Activated naive CD4-positive, alpha-beta T cell treated with anti-CD3 and anti-CD28 coated beads, Interleukin-2, amount 50 U/mL, for 24 hours (primary cell): ENCODE measurements around the gene NOTO.

Source experiments
- H3K27ac Mint-ChIP-seq: one replicate; pipeline ENCODE4 v1.8.0; 2021; ENCODE audit warnings: mild to moderate bottlenecking, mixed read lengths
- H3K27me3 Mint-ChIP-seq: one replicate; pipeline ENCODE4 v1.8.0; 2021; ENCODE audit warnings: mixed read lengths
- H3K36me3 Mint-ChIP-seq: one replicate; pipeline ENCODE4 v1.8.0; 2021; ENCODE audit warnings: mixed read lengths
- H3K4me1 Mint-ChIP-seq: one replicate; pipeline ENCODE4 v1.8.0; 2021; ENCODE audit warnings: mixed read lengths
- H3K4me3 Mint-ChIP-seq: one replicate; pipeline ENCODE4 v1.8.0; 2021; ENCODE audit warnings: mild to moderate bottlenecking, mixed read lengths
- H3K9me3 Mint-ChIP-seq: one replicate; pipeline ENCODE4 v1.8.0; 2021; ENCODE audit warnings: mixed read lengths

The NOTO gene

GRCh38 chr2:73239776-73240175 is 37.4 kb downstream of the NOTO start:
- H3K27ac Mint-ChIP-seq, result no peak overlapping the region

DNA sequence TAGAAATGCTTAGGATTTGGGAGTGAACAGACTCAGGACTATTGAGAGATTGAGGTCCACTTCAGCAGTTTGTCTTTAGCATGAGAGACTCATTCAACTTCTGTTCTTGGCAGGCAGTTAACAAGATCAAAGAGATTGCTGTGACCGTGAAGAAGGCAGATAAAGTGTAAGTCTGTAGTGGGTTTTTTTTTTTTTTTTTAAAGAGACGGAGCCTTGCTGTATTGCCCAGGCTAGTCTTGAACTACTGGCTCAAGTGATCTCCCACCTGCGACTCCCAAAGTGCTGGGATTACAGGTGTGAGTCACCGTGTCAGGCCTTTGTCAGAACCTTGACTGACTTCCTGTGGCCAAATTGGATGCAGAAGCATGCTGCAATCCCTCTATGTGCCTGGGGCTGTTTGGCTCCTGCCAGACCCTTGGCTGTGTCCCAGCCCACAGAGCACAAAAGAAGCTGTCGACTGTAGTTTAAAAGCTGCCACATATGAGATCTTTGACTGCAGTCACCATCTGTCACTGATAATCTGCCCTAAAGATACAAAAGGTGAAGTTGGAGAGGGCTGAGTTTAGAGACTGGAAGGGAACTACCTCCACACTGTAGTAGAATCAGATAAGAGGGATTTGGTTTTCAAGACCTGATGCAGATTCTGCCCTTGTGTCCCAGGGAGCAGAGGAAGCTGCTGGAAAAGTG is 41.7 kb downstream of the NOTO start:
- Mint-ChIP-seq H3K36me3 (peaks cover 11% of the 10 kb centered on the region), H3K4me3 (no peak overlapping the region), H3K4me1 (peaks cover 23% of the 10 kb centered on the region), H3K27me3 (no peaks in the 10 kb centered on the region), H3K27ac (peak overlapping the region; percentile 8), H3K9me3 (no peaks in the 10 kb centered on the region)

More at GRCh38 chr2:73239776-73240175, 37.4 kb downstream of the NOTO start:
- peaks cover 41% of the 10 kb centered on the region for H3K4me1 Mint-ChIP-seq
- no peaks in the 10 kb centered on the region for H3K9me3 Mint-ChIP-seq
- peaks cover 14% of the 10 kb centered on the region for H3K36me3 Mint-ChIP-seq
- H3K4me3 Mint-ChIP-seq, result no peak overlapping the region
- H3K27me3 Mint-ChIP-seq, result no peaks in the 10 kb centered on the region

DNA sequence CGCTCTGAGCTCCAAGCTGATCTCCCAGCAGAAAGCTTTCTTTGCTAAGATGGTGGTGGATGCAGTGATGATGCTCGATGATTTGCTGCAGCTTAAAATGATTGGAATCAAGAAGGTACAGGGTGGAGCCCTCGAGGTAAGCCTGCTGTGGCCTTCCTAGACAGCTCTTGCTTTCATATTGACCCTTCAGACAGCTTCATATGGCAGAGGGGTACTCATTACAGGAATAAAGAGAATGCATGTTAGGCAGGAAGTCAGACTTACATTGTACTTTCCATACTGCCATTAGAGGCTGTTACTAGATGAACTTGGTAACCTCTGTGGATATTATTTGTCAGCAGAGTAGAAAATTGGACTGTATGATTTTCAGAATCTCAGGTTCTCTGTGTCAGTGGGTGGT is 42.2 kb downstream of the NOTO start:
- H3K27me3 Mint-ChIP-seq, result no peaks in the 10 kb centered on the region
- peaks cover 17% of the 10 kb centered on the region for H3K4me1 Mint-ChIP-seq
- no peaks in the 10 kb centered on the region for H3K9me3 Mint-ChIP-seq
- H3K36me3 Mint-ChIP-seq, result peaks cover 13% of the 10 kb centered on the region
- no peak overlapping the region for H3K27ac Mint-ChIP-seq
- H3K4me3 Mint-ChIP-seq, result no peak overlapping the region

DNA sequence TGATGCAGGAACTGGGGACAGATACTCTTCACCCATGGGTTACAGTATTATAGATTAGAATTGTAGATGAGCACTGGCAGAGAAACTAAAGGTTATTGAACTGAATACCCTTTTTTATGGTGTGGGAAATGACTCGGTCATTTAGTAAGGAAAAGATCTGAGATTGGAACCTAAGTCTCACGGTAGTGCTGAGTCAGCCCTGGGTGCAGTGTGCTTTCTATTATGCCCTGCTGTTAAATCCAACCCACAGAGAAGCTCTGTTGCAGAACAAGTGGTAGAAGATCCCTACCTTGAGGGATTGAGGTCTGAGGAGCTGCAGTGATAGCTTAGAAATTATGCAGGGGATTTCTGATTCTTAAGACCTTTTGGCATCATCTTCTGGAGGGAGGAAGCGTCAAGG is 44.5 kb downstream of the NOTO start:
- H3K9me3 Mint-ChIP-seq, result no peaks in the 10 kb centered on the region
- H3K36me3 Mint-ChIP-seq, result peaks cover 17% of the 10 kb centered on the region
- peak overlapping the region; percentile 57 for H3K27ac Mint-ChIP-seq
- peaks cover 15% of the 10 kb centered on the region for H3K4me1 Mint-ChIP-seq
- H3K27me3 Mint-ChIP-seq, result no peaks in the 10 kb centered on the region
- no peak overlapping the region for H3K4me3 Mint-ChIP-seq

DNA sequence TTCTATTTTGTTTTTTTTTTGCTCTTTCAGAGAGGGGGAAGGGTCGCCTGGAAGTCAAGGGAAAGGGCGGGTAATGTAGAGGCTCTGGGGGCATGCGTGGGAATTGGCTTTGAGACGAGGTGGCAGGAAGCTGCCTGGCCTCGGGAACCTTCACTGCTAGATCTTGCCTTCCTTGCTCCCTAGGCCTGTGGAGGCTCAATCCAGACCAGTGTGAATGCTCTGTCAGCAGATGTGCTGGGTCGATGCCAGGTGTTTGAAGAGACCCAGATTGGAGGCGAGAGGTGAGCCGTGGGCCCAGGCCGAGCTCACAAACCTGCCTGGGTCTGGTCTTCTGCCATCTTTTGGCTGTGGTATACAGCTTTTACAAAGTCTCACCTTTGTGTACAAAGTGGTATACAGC is 47.3 kb downstream of the NOTO start:
- no peaks in the 10 kb centered on the region for H3K9me3 Mint-ChIP-seq
- H3K4me3 Mint-ChIP-seq, result no peak overlapping the region
- H3K36me3 Mint-ChIP-seq, result peaks cover 20% of the 10 kb centered on the region
- no peaks in the 10 kb centered on the region for H3K27me3 Mint-ChIP-seq
- H3K4me1 Mint-ChIP-seq, result peaks cover 15% of the 10 kb centered on the region
- H3K27ac Mint-ChIP-seq, result no peak overlapping the region

GRCh38 chr2:73250872-73251846 is 48.8 kb downstream of the NOTO start:
- no peak overlapping the region for H3K4me3 Mint-ChIP-seq
- no peaks in the 10 kb centered on the region for H3K27me3 Mint-ChIP-seq
- no peaks in the 10 kb centered on the region for H3K9me3 Mint-ChIP-seq
- H3K4me1 Mint-ChIP-seq, result peaks cover 8% of the 10 kb centered on the region
- H3K36me3 Mint-ChIP-seq, result peaks cover 21% of the 10 kb centered on the region
- no peak overlapping the region for H3K27ac Mint-ChIP-seq

- H3K27me3 Mint-ChIP-seq, result no peaks in the 10 kb centered on the region
- peaks cover 7% of the 10 kb centered on the region for H3K4me1 Mint-ChIP-seq
- H3K4me3 Mint-ChIP-seq, result no peak overlapping the region
- H3K27ac Mint-ChIP-seq, result no peak overlapping the region
- H3K36me3 Mint-ChIP-seq, result peaks cover 13% of the 10 kb centered on the region
- H3K9me3 Mint-ChIP-seq, result no peaks in the 10 kb centered on the region
These were observed 50.1 kb downstream of the NOTO start for GRCh38 chr2:73252238-73253027.

DNA sequence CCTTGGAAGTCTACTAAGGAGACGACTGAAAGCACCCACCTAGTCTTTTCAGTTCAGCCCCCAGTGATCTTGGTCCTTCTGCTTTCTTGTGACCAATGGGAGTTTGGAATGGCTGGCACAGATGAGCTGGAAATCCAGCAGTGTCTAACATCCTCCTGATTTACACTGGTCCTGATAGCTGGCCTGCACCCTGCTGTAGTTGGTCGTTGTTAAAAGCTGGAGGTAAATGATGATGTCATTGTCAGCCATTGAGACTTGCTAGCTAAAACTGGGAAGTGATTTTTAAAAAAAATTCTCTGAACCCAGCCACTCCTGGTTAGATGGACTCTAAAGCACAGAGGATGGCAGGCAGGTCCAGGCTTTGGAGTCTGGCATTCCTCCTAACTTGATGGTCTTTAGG is 51.0 kb downstream of the NOTO start:
- H3K36me3 Mint-ChIP-seq, result peaks cover 11% of the 10 kb centered on the region
- H3K9me3 Mint-ChIP-seq, result no peaks in the 10 kb centered on the region
- no peak overlapping the region for H3K27ac Mint-ChIP-seq
- H3K4me3 Mint-ChIP-seq, result no peak overlapping the region
- H3K4me1 Mint-ChIP-seq, result peaks cover 11% of the 10 kb centered on the region
- H3K27me3 Mint-ChIP-seq, result no peaks in the 10 kb centered on the region

DNA sequence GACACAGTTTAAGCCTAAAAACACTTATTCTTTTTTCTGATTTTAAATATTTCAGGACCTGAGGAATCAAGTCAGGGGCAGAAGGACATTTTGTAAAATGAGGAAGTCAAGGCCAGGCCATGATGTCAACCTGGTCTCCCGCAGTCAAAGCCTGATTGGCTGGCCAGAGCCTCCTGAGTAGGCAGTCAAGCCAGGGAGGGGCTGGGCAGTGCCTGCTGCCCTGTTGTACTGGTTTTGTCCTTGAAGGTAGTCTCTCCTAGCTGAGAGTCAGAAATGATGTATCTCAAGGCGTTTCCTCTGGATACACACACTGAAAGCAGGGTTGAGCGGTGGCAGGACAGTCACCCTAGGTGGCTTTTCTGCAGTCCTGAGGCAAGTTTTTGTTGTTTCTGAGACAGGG is 51.5 kb downstream of the NOTO start:
- H3K36me3 Mint-ChIP-seq, result peaks cover 11% of the 10 kb centered on the region
- H3K27ac Mint-ChIP-seq, result no peak overlapping the region
- H3K9me3 Mint-ChIP-seq, result no peaks in the 10 kb centered on the region

GRCh38 chr2:73254343-73255006 is 52.1 kb downstream of the NOTO start:
- H3K36me3 Mint-ChIP-seq, result peaks cover 9% of the 10 kb centered on the region
- H3K9me3 Mint-ChIP-seq, result no peaks in the 10 kb centered on the region
- H3K4me1 Mint-ChIP-seq, result peaks cover 11% of the 10 kb centered on the region
- no peak overlapping the region for H3K4me3 Mint-ChIP-seq
- H3K27ac Mint-ChIP-seq, result no peak overlapping the region
- H3K27me3 Mint-ChIP-seq, result no peaks in the 10 kb centered on the region

More for the DNA sequence above, 51.5 kb downstream of the NOTO start:
- Mint-ChIP-seq H3K27me3 (no peaks in the 10 kb centered on the region), H3K4me1 (peaks cover 11% of the 10 kb centered on the region), H3K4me3 (no peak overlapping the region)

DNA sequence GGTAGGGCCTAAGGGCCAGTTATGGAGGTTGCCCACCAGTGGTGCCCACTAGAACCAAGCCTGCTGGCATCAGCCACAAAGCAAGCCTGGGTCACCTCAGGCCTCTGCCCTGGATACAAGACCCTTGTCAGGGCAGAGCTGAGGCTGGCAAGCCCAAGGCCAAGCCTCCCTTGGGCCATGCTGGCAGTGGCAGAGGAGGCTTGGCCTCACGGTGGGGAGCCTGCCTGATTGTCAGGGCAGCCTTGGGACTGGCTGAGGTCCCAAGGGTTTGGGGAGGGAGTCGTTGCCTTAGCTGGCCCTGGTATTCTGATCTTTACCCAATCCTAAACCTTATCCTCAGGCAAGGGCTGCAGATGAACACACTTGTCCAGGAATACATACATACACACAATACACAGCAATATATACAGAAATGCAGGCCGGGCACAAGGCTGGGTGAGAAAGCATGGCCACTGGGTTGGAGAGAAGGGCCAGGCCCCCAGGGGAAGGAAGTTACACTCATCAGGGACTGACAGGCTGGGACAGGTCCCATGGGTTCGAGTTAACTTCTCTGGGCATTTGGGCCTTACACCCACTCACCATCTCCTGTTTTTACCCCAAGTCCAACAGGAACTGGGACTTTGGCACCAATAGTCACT is 52.8 kb downstream of the NOTO start:
- H3K4me3 Mint-ChIP-seq, result no peak overlapping the region
- H3K27ac Mint-ChIP-seq, result peak overlapping the region; percentile 51
- peaks cover 5% of the 10 kb centered on the region for H3K36me3 Mint-ChIP-seq
- H3K9me3 Mint-ChIP-seq, result no peaks in the 10 kb centered on the region
- H3K4me1 Mint-ChIP-seq, result peaks cover 11% of the 10 kb centered on the region
- no peaks in the 10 kb centered on the region for H3K27me3 Mint-ChIP-seq

DNA sequence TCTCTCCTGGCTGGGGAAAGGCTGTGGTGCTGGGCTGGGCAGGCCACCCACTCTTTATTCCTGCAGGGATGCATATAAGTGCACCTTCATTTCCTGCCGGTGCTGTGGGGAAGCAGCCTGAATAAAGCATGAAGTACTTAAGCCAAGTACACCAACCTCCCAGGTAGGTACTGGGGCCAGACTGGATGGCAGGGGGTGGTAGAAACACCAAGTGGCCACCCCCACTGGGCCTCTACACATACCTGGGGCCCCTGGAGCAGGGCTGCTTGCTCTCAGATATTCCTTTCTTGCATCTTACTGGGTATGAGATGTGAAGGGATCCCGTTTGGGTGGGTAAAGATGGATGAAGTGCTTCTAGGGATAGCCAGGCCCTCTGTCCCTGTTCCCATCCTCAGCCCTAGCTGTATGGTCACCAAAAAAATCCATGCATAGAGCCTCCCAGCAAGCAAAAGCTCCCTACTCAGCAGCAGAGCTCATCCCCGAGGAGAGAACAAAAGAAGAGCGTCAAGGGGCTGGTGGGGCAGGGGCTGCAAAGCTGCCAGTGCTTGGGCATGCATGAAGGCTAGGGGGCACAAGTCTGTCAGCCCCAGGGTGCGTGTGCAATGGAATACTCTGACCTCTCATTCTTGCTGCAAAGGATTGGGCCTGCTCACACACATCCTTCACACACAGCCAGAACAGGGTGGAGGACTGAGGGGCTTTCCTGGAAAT is 53.7 kb downstream of the NOTO start:
- Mint-ChIP-seq H3K36me3 (peaks cover 5% of the 10 kb centered on the region), H3K27me3 (no peaks in the 10 kb centered on the region), H3K4me1 (peaks cover 11% of the 10 kb centered on the region), H3K27ac (no peak overlapping the region), H3K9me3 (no peaks in the 10 kb centered on the region), H3K4me3 (no peak overlapping the region)

- H3K36me3 Mint-ChIP-seq, result peaks cover 5% of the 10 kb centered on the region
- peak overlapping the region; percentile 32 for H3K27ac Mint-ChIP-seq
- H3K9me3 Mint-ChIP-seq, result no peaks in the 10 kb centered on the region
- H3K4me1 Mint-ChIP-seq, result peaks cover 11% of the 10 kb centered on the region
- no peak overlapping the region for H3K4me3 Mint-ChIP-seq
- H3K27me3 Mint-ChIP-seq, result no peaks in the 10 kb centered on the region
These were observed 54.2 kb downstream of the NOTO start for GRCh38 chr2:73256618-73256922.

- no peak overlapping the region for H3K4me3 Mint-ChIP-seq
- H3K36me3 Mint-ChIP-seq, result peaks cover 5% of the 10 kb centered on the region
- H3K27me3 Mint-ChIP-seq, result no peaks in the 10 kb centered on the region
- no peaks in the 10 kb centered on the region for H3K9me3 Mint-ChIP-seq
- H3K4me1 Mint-ChIP-seq, result peaks cover 11% of the 10 kb centered on the region
- H3K27ac Mint-ChIP-seq, result peak overlapping the region; percentile 32
These were observed 54.6 kb downstream of the NOTO start for GRCh38 chr2:73257021-73257420.
